NK-92 (cell line): ENCODE results near the gene CASKIN2.
"Not testable (repeated sequence)": the region's sequence is repeated elsewhere in the genome, so short reads cannot be mapped to it uniquely, and the experiment has no call there.

Source experiments
- DNase-seq: peaks from one replicate; lab custom pipeline; 2025; ENCODE audit not compliant: unreplicated experiment; lab: John Stamatoyannopoulos, UW

CASKIN2 gene

DNA sequence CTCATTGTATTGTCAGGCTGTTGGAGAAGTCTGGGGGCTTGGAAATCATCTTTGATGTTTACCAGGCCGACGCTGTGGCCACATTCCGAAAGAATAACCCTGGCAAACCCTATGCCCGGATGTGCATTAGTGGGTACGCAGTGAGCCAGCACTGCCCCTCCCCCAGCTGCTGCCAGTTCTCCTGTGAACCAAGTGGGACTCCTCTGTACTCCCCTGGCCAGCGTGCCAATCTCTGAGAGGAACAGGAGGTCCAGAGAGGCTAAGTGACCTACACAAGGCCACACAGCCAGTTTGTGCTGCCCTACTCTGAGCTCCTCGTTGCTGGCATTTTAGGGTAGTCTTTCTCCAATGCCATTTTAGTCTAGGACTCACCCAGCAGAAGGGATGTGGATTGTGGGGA is 8.3 kb upstream of the CASKIN2 start:
- no peak for DNase-seq

DNA sequence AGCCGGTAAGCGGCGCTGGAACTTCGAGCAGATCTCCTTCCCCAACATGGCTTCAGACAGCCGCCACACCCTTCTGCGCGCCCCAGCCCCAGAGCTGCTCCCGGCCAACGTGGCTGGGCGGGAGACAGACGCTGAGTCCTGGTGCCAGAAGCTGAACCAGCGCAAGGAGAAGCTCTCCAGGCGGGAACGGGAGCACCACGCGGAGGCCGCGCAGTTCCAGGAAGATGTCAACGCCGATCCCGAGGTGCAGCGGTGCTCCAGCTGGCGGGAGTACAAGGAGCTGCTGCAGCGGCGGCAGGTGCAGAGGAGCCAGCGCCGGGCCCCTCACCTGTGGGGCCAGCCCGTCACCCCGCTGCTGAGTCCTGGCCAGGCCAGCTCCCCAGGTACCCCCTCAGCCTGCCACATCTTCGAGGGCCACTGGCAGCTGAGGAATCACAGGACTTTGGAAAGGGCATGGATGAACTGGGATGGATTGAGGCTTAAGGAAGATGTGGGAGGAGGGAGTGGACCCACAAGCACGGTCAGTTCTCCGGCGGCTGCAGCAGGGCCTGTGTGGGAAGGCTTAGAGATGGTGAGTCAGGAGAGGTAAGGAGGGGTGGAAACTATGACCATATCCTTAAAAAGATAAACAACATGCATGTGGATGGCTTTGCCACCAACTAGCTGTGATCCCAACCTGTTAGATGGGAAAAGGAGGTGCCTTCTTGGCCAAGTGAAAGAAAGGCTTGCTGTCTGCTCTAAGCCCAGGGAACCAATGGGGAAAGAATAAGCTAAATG is 6.8 kb upstream of the CASKIN2 start:
- DNase-seq, result no peak

DNA sequence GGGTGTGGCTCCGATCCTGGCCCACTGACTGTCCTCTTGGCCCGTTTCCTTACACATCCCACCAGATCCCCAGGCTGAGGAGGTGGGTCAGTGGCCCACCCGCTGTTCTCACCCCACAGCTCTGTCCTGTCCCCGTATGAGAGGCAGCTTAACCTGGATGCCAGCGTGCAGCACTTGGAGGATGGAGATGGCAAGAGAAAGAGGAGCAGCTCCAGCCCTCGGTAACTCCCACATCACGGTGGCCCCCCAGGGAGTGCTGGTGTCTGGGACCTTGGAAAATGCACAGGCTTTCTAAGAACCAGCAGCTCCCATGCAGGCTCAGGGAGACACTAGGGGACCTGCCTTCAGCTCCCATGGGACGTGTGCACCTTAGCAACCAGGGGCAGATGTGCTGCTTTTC is 6.0 kb upstream of the CASKIN2 start:
- no peak for DNase-seq

DNA sequence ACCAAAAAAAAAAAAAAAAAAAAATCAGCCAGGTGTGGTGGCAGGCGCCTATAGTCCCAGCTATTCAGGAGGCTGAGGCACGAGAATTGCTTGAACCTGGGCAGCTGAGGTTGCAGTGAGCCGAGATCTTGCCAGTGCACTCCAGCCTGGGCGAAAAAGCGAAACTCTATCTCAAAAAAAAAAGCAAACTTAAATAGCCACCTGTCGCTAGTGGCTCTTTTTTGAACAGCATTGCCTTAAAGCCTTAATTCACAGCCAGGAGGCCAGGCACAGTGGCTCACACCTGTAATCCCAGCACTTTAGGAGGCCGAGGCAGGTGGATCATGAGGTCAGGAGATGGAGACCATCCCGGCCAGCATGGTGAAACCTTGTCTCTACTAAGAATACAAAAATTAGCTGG is 5.1 kb upstream of the CASKIN2 start:
- DNase-seq, result not testable (repeated sequence)

DNA sequence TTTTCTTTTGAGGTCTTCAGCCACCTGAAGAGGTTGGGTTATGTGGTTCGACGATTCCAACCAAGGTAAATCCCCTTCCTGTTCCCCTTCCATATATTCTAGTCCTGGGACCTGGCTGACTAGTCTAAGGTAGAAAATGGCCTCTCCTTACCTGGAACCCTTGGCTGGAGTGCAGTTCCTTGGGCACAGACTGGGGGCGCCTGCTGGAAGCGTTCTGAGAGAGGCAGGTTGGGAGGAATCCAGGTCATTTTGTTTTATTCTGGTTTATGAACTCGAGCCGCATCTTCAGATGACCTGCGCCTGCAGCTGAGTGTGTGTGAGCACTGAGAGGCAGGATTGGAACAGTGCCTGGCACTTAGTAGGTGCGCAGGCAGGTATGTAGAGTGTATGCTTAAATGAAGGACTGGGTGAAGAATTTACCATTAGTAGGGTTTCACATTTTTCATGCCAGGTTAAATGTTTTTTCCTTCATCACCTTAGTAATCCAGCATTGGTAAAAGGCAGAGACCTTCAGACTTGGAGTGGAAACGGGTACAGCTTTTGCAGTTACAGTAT is 3.7 kb upstream of the CASKIN2 start:
- DNase-seq, result no peak

DNA sequence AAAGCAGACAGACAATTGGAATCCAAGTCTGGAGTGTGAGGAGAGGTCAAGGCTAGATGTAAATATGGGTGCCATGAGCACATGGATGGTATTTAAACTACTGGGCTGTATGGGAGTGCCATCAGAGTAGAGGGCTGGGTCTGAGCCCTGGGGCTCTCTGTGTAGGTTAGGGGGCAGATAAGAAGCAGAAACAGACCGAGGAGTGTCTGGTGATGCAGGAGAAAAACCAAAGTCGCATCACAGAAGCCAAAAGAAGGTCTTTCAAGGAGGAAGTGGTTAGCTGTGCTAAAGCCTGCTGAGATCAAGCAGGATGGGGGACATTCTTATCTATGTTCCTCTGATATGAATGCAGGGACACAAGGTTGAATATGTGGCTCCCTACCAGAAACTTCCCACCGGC is 2.9 kb upstream of the CASKIN2 start:
- no peak for DNase-seq

DNA sequence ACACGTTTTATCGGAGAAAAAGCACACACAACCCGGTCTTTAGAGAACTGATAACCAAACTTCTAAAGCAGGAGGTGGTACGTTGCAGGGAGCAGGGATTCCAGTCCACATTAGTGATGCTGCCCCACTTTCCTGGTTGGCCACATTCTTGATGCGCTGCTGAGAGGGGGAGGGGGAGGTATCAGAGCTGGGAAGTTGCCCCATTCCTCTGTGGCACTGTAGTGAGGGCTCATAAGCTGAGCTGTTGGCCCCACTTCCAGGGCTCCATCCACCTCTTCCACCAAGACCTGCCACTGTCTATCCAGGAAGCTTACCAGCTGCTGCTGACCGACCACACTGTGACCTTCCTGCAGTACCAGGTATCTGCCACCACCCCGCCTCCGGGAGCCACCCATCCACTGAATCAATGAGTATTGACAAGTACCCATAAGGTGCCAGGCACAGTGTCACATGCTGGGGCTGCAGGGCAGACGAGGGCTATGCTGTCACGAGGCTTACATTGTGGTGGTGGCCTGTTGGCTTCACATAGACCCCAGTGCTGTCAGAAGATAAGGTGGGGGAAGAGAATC is 2.0 kb upstream of the CASKIN2 start:
- DNase-seq, result no peak

DNA sequence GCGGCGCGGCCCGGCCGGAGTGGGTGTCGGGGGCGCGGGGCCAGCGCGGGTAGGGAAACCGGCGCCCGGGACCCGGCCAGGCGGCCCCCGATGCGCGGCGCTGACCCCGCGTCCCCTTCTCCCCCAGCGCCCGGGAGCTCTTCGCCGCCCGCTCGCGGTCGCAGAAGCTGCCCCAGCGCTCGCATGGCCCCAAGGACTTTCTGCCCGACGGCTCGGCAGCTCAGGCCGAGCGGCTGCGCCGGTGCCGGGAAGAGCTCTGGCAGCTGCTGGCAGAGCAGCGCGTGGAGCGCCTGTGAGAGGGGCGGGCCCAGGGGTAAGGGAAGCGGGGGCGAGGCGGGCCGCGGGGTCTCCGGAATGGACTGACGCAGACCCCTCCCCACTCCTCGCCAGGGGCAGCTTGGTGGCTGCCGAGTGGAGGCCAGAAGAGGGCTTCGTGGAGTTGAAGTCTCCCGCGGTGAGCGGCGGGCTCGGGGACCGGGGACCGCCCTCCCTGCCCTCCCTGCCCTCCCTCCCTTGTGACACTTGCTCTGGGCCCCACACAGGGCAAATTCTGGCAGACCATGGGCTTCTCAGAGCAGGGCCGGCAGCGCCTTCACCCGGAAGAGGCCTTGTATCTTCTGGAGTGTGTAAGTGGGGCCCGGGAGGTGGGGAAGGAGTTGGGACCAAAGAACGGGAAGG is 1.4 kb upstream of the CASKIN2 start:
- DNase-seq, result no peak

DNA sequence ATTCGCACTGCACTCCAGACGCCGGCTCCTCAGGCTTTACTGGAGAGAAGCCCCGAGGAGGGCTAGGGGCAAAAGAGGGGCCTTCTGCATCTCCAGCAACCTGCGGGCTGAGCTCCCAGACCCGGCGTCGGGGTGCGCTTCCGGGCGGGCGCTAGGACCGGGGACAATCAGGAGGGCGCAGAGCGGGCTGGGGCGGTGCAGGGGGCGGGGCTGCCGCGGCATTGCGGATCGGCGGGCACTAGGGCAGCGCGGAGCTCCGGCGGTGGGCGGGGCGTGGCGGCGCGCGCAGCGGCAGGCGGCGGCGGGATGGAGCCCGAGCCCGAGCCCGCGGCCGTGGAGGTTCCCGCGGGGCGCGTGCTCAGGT is 900 bp upstream of the CASKIN2 start, which contains the start of gene TSEN54:
Gene TSEN54, plus strand, starts transcription at position 274 of the 364 bp plus-strand sequence. Its CDS starts 33 bp downstream, at position 307.
- peak; percentile 44 for DNase-seq

DNA sequence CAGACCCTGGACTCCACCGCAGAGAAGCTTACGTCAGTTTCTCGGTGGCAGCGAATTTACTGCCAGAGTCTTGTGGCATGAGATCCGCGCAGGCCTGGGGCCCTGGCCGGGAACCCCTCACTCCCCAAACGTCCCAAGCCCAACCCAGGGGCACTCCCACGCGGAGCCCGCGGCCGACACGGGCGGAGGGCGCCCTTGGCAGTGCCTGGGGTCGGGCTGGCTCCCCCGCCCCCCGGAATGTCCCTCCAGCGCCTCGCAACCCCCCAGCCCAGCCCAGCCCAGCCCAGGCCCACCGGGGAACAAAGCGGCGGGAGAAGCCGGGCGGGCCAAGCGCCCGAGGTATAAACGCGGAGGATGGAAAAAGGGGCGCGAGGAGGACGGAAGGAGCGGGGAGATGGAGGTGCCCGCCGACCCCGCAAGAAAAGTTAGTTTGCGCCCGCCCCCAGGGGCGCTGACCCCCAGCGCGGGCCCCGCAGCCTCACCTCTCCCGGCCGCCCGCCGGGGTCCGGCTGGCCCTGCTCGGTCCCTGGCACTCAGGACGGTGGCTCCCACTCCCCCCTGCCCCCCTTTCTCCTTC is 330 bp downstream of the CASKIN2 start:
- no peak for DNase-seq

DNA sequence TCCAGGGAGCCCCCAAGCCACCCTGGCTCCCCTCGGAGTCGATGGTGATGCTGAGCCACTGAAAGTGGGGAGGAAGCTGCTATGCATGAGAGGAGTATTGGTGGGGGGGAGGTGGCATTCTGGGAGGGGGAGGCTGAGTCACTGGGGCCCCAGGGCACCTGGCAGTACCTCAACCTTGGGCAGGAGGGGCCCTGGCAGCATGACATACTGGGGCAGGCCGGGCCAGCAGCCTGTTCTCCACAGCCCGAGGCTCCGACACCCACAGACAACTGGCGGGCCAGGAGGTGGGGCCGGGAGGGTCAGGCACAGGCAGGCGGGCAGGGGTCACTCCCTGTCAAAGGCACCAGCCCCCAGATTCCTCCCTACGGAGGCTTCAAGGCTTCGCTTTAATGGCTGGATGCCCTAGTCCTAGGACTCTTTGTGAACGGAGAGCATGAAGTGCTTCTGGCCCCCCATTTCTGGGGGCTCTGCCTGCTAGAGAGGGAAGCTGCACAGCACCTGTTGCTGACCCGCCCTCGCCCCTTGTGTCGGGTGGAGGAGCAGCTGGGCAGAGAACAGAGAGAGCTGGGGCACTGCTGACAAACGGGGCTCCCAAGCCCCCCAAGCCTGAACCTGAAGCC is 928 bp downstream of the CASKIN2 start:
- no peak for DNase-seq

DNA sequence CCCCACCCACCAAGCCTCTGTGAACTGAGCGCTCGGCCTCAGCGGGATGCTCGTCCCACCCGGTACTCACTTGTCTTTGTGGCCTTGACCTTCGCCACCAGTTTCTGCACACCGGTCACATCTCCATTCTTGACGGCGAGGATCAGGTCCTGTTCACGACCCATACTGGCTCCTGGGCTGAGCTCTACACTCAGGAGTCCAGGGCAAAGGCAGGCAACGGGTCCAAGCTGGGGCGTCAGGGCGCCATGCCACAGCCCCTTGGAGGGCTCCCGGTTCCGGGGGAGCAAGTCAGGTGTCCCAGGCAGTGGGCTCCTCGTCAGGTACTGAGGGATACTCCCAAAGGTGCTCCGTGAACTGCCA is 1.7 kb downstream of the CASKIN2 start:
- no peak for DNase-seq

DNA sequence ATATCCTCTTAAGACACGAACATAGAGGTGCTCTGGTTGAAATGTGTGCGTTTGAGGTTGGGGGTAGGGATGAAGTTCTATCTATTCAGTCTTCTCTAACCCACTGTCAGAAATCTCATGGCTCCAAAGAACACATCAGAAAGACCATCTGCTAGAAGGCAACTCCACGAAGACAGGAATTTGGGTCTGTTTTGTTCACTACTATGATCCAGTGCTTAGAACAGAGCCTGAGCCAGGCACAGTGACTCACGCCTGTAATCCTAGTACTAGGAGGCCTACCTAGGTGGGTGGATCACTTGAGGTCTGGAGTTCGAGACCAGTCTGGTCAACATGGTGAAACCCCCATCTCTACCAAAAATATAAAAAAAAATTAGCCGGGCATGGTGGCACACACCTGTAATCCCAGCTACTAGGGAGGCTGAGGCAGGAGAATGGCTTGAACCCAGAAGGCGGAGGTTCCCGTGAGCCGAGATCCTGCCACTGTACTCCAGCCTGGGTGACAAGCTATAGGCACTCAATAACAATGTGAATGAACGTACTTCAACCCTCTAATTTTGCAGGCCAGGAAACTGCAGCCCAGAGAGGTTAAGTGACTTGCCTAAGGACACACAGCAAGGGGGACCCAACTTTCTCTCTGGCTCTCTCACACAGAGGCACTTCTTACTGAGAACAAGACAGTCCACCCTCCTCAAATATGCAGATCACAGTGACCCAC is 2.3 kb downstream of the CASKIN2 start:
- no peak for DNase-seq

DNA sequence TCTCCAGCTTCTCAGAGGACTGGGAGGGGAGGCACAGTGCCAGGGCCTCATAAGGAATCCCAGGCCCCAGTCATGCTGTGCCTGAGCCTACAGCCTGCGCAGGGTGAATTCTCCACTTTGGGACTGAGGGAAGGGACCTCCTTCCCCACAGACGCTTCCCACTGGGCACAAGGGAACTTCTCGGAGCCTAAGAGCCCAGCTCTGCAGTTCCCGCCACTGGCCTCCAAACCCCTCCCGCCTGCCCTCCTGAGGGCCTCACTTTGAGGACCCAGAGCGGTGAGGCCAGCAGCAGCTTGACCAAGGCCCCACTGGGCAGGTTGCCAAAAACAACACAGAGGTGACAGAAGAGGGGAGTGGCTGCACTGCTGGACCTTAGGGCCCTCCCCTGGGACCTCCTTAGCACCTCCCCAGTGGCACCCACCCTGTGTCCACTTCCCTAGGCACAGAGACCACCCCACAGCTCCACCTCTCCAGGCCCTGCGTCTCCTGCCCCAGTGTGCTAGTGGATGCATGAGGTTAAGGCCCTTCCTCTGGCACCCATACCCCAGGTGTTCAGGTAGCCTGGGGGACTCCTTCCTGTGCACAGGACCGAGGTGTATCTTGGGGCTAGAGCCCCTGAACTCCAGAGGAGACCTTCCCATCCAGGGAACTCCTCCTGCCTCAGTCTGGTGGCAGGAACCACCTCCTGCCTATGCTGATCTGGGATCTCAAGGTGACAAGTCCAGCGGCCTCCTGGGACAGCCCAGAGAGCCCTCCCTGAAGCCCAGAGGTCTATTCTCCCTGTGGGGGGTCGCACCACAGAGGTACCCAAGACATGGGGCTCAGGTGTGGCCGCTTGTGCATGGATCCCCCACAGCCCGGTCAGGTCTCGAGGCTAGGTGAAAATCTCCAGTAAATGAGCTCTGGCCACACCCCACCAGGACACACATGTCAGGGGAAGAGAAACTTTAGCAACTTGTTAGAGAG is 3.4 kb downstream of the CASKIN2 start:
- DNase-seq, result no peak

DNA sequence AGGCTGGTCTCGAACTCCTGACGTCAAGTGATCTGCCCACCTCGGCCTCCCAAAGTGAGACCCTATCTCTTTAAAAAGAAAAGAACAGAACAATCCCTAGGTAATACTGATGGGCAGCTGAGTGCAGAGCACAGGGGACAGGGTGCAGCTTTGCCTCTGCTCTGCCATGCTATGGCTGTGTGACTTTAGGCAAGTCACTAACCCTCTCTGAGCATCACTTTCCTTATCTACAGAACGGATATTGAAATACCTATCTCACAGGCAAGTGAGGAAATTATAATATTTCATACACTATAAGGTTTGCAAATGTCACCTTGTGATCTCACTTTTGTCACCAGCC is 4.1 kb downstream of the CASKIN2 start:
- no peak for DNase-seq

DNA sequence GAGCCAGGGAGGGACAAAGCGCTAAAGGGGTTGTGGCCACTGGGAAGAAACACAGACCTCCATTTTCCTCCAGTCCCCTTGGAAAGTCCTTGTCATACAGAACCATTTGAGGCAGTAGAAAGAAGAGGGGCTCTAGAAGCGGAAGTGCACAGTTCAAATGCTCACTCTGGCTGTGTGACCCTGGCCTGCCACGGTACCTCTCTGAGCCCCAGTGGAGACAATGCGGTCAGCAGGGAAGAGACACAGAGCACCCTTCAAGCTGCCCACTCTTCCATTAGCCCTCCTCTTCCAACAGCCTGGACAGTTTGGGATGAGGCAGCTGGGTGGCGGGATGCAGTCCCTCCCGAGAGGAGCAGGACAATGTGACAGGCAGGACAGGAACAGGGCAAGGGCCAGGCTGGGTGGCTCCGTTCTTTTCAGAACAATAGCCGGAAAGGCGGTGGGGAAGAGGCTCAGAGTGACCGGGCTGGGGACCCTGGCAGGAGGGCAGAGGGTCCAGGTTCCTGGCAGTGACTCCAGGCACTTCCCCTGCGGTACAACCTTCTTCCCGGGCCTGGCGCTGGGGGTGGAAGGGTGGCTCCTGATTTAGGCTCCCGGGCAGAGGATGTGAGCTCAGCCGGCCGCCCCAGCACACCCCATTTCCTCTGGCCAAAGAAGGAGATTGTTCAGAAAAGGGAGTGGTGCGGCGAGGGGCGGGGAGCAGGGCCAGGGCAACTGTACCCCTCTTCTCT is 5.6 kb downstream of the CASKIN2 start:
- DNase-seq, result no peak

DNA sequence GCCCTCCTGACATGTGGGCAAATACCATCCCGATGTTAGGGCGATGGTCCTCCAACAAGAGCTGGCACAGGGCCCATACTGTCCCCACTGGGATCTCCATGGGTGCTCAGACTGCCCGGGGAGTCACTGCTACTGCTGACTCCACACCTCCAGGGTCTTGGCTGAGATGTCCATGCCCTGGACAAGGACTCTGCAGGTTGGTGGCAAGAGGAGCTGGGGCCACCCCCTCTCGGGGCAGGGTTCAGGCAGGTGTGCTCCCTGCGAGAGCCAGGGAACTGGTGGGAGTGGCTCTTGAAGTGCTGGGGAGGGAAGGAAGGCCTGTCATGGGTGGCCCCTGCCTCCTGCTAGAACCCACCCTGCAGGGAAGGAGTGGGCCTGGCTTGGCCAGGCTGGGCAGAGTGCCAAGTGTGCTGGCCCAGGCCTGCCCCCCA is 6.4 kb downstream of the CASKIN2 start:
- no peak for DNase-seq

DNA sequence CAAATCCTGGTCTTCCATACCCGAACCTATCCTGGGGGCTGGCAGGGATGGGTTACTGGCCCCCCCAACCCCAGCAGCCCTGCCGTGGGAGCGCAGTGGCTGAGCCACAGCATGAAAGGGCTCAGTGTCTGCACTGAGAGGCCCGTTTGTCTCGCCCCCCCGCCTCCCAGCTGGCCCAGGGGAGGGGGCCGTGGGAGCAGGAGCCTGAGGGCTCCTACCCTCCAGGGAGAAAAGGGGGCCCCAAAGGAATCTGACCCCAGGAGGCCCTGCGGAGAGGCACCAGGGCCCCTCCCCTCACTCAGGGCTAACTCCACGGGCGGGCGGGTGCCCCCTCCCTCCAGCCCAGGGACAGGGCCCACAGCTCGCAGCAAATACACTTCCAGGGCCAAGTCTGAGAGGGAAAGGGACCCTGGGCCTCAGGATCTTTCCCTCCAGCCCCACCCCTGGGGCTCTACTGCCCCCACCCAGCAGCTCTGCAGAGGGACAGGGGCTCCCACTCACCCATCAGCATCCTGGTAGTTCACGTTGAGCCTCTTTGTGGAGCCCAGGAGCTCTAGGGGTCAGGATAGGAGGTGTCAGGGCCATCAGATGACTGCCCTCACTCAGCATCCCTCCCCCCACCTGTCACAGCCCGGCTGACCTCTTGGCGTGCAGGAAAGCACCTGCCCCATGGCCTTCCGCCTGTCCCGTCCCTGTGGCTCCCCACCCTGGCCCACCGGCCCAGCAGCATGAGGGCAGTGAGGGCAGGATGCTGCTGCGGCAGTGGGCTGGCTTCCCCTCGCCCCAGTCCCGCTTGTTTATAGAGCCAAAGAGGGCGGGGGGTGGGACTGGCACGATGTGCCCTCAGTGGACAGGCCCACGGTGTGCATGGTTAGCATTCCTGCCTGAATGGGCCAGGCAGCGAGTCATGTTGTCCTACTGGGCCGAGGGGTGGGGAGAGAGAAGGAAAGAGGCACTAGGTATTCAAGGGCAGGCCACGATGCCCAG is 7.3 kb downstream of the CASKIN2 start:
- no peak for DNase-seq
